ENCODE measurements around the gene FAM81A. TPM values are rescaled to one million over a fixed set of nuclear protein-coding genes. Genes with fewer than 3 reads are reported as not detected.

Gene FAM81A
- total RNA-seq, 4 donors from 2014 or later: 0.27 to 14.3 (median 2.4) TPM

- no peaks in the 10 kb centered on the region for H3K27me3 ChIP-seq
- DNase-seq: no peak
- H3K4me1 ChIP-seq: peaks cover 0 to 5% of the 10 kb centered on the region in 2 donors
- intact Hi-C loops (cut with DNase I): loop anchor here (10.0 kb wide), 1 partner anchor 77 kb away; the partner anchor contains the start of gene GCNT3
- H3K9me3 ChIP-seq: no peaks in the 10 kb centered on the region
- H3K4me3 ChIP-seq (replicated peaks in 1 of 3): no peak overlapping the region
- WGBS, 2 donors: 54 to 60% methylated on average over 2 of the region's 2 CpGs
- TF ChIP-seq, protein P1, sequence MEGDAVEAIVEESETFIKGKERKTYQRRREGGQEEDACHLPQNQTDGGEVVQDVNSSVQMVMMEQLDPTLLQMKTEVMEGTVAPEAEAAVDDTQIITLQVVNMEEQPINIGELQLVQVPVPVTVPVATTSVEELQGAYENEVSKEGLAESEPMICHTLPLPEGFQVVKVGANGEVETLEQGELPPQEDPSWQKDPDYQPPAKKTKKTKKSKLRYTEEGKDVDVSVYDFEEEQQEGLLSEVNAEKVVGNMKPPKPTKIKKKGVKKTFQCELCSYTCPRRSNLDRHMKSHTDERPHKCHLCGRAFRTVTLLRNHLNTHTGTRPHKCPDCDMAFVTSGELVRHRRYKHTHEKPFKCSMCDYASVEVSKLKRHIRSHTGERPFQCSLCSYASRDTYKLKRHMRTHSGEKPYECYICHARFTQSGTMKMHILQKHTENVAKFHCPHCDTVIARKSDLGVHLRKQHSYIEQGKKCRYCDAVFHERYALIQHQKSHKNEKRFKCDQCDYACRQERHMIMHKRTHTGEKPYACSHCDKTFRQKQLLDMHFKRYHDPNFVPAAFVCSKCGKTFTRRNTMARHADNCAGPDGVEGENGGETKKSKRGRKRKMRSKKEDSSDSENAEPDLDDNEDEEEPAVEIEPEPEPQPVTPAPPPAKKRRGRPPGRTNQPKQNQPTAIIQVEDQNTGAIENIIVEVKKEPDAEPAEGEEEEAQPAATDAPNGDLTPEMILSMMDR (IDR thresholded peaks at IDR 0.05): no peak
- TF ChIP-seq POLR2A (IDR thresholded peaks at IDR 0.05): no peak
- no peaks in the 10 kb centered on the region for H3K36me3 ChIP-seq
- no peak overlapping the region for H3K27ac ChIP-seq
These were observed 99.4 kb downstream of the FAM81A start for GRCh38 chr15:59537403-59537802.

DNA sequence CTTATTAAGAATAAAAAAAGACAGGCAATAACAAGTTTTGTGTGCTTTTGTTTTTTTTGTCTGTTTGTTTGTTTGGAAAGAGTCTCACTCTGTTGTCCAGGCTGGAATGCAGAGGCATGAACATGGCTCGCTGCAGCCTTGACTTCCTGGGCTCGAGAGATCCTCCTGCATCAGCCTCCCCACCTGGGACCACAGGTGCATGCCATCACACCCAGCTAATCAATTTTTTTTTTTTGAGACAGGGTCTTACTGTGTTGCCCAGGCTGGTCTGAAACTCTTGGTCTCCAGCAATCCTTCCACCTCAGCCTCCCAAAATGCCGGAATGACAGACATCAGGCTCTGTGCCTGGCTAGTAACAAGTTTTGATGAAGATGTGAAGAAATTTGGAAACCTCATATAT is 100.5 kb downstream of the FAM81A start:
- DNase-seq: no peak
- WGBS, 2 donors: 88 to 90% methylated on average over 3 of the region's 3 CpGs
- no peaks in the 10 kb centered on the region for H3K4me1 ChIP-seq
- no peaks in the 10 kb centered on the region for H3K9me3 ChIP-seq
- H3K27ac ChIP-seq: no peak overlapping the region
- intact Hi-C loops (cut with DNase I): loop anchor here (10.0 kb wide), 1 partner anchor 76 kb away; the partner anchor contains the start of gene GCNT3
- H3K27me3 ChIP-seq: no peaks in the 10 kb centered on the region
- H3K36me3 ChIP-seq: no peaks in the 10 kb centered on the region
- no peak overlapping the region for H3K4me3 ChIP-seq (replicated peaks in 1 of 3)
- no peak for TF ChIP-seq POLR2A (IDR thresholded peaks at IDR 0.05)
- TF ChIP-seq, protein P1 (IDR thresholded peaks at IDR 0.05): no peak

- Histone ChIP-seq H3K9me3 (no peaks in the 10 kb centered on the region), H3K27ac (no peak overlapping the region), H3K36me3 (no peaks in the 10 kb centered on the region), H3K4me1 (no peaks in the 10 kb centered on the region), H3K4me3 (replicated peaks in 1 of 3) (no peak overlapping the region), H3K27me3 (no peaks in the 10 kb centered on the region)
- TF ChIP-seq, protein P1 (IDR thresholded peaks at IDR 0.05): no peak
- no peak for TF ChIP-seq POLR2A (IDR thresholded peaks at IDR 0.05)
- 85 to 88% methylated on average over 3 of the region's 3 CpGs for WGBS, 2 donors
- no peak for DNase-seq
- intact Hi-C loops (cut with DNase I): loop anchor here (10.0 kb wide), 1 partner anchor 75 kb away; the partner anchor contains the start of gene GCNT3
These were observed 101.8 kb downstream of the FAM81A start for GRCh38 chr15:59539799-59540198.

GRCh38 chr15:59540654-59541053 is 102.7 kb downstream of the FAM81A start:
- intact Hi-C loops (cut with DNase I): no loop called here
- no peak for DNase-seq
- Histone ChIP-seq H3K27ac (no peak overlapping the region), H3K9me3 (no peaks in the 10 kb centered on the region), H3K27me3 (no peaks in the 10 kb centered on the region), H3K4me1 (no peaks in the 10 kb centered on the region), H3K4me3 (replicated peaks in 1 of 3) (no peak overlapping the region), H3K36me3 (no peaks in the 10 kb centered on the region)
- WGBS, 2 donors: 81 to 82% methylated on average over 3 of the region's 3 CpGs
- no peak for TF ChIP-seq POLR2A (IDR thresholded peaks at IDR 0.05)
- TF ChIP-seq, protein P1 (IDR thresholded peaks at IDR 0.05): no peak

- 80 to 91% methylated on average over 6 to 8 of the region's 8 CpGs for whole genome bisulfite sequencing, 2 donors
- H3K4me3 ChIP-seq (replicated peaks in 1 of 3): no peak overlapping the region
- TF ChIP-seq POLR2A (IDR thresholded peaks at IDR 0.05): no peak
- TF ChIP-seq, protein P1 (IDR thresholded peaks at IDR 0.05): no peak
- DNase-seq: no peak
- intact Hi-C loops (cut with DNase I): no loop called here
- H3K4me1 ChIP-seq: no peaks in the 10 kb centered on the region
- no peaks in the 10 kb centered on the region for H3K27me3 ChIP-seq
- no peak overlapping the region for H3K27ac ChIP-seq
- H3K9me3 ChIP-seq: no peaks in the 10 kb centered on the region
- no peaks in the 10 kb centered on the region for H3K36me3 ChIP-seq
These were observed 103.8 kb downstream of the FAM81A start for GRCh38 chr15:59541750-59542149.

Measured in thyroid gland (tissue), 4 donors.